HEK293 (cell line): ENCODE results near the gene TLL1.

ENCODE experiments used
- CTCF ChIA-PET: fragments of 350-600 bp; formaldehyde crosslinking; extraction: SDS; loops from one replicate; lab custom pipeline; 2021; ENCODE audit warnings: antibody characterized with exemption; lab: Yijun Ruan, JAX
- POLR2A ChIA-PET: fragments of 300-600 bp; formaldehyde crosslinking; extraction: SDS; loops from one replicate; lab custom pipeline; 2020; ENCODE audit warnings: antibody characterized with exemption, inconsistent platforms; lab: Yijun Ruan, JAX
- H3K27ac ChIP-seq: fragments of 200-500 bp; sonication (Bioruptor generic); 2 replicates; pipeline ENCODE4 v1.5.1; 2014; ENCODE audit warnings: low read depth, low read length, control low read depth, inconsistent platforms; ENCODE audit errors: extremely low read depth
- H3K36me3 ChIP-seq, 2 experiments: fragments of 200-500 bp in 1 of 2; sonication (Bioruptor generic) in 1 of 2; 1 replicate in 1 of 2; 2 replicates in 1 of 2; pipeline ENCODE4 v1.5.1; 2014 to 2017; ENCODE audit warnings: inconsistent platforms in 2 of 2, low read length in 2 of 2; ENCODE audit not compliant: control insufficient read depth in 2 of 2, insufficient read depth in 1 of 2
- H3K4me1 ChIP-seq: fragments of 200-500 bp; sonication (Bioruptor generic); 2 replicates; pipeline ENCODE4 v1.5.1; 2014; ENCODE audit warnings: mild to moderate bottlenecking, low read length, inconsistent platforms; ENCODE audit not compliant: control insufficient read depth, insufficient read depth
- H3K4me3 ChIP-seq: 2 replicates; pipeline ENCODE4 v1.5.1; 2011; ENCODE audit warnings: low read depth, mild to moderate bottlenecking, control low read depth, low read length, moderate library complexity
- H3K9me3 ChIP-seq: fragments of 200-500 bp; sonication (Bioruptor generic); 2 replicates; pipeline ENCODE4 v1.5.1; 2014; ENCODE audit warnings: low read depth, low read length, inconsistent platforms; ENCODE audit not compliant: control insufficient read depth, insufficient read depth
- GLIS1 ChIP-seq: fragments of 450-650 bp; formaldehyde crosslinking; IDR thresholded peaks from 2 replicates; pipeline ENCODE4 v1.5.1; 2016; ENCODE audit warnings: missing biosample characterization, missing genetic modification characterization
- HOXD13 ChIP-seq: sonication (generic); formaldehyde crosslinking; IDR thresholded peaks from 2 replicates; pipeline ENCODE4 v1.8.0; 2022; ENCODE audit warnings: missing genetic modification reagents, borderline replicate concordance
- KLF7 ChIP-seq: fragments of 450-650 bp; formaldehyde crosslinking; IDR thresholded peaks from 2 replicates; pipeline ENCODE4 v1.5.1; 2016; ENCODE audit warnings: missing biosample characterization, missing genetic modification characterization, borderline replicate concordance
- SP2 ChIP-seq: fragments of 450-650 bp; formaldehyde crosslinking; IDR thresholded peaks from 2 replicates; pipeline ENCODE4 v1.5.1; 2016; ENCODE audit warnings: missing biosample characterization, missing genetic modification characterization
- ZBTB10 ChIP-seq: fragments of 450-650 bp; formaldehyde crosslinking; IDR thresholded peaks from 2 replicates; pipeline ENCODE4 v1.5.1; 2016; ENCODE audit warnings: missing biosample characterization, missing genetic modification characterization
- ZBTB17 ChIP-seq: fragments of 450-650 bp; formaldehyde crosslinking; IDR thresholded peaks from 2 replicates; pipeline ENCODE4 v1.5.1; 2016; ENCODE audit warnings: missing biosample characterization, missing genetic modification characterization
- ZFP37 ChIP-seq: fragments of 450-650 bp; formaldehyde crosslinking; IDR thresholded peaks from 2 replicates; pipeline ENCODE4 v1.5.1; 2016; ENCODE audit warnings: missing biosample characterization, missing genetic modification characterization
- ZFP41 ChIP-seq: fragments of 450-650 bp; formaldehyde crosslinking; IDR thresholded peaks from 2 replicates; pipeline ENCODE4 v1.5.1; 2016; ENCODE audit warnings: missing biosample characterization, missing genetic modification characterization, borderline replicate concordance
- ZNF10 ChIP-seq: fragments of 450-650 bp; formaldehyde crosslinking; IDR thresholded peaks from 2 replicates; pipeline ENCODE4 v1.5.1; 2017; ENCODE audit warnings: missing biosample characterization, missing genetic modification characterization
- ZNF114 ChIP-seq: fragments of 450-650 bp; formaldehyde crosslinking; IDR thresholded peaks from 2 replicates; pipeline ENCODE4 v1.5.0; 2017; ENCODE audit warnings: missing biosample characterization, missing genetic modification characterization
- ZNF138 ChIP-seq: fragments of 450-650 bp; formaldehyde crosslinking; IDR thresholded peaks from 2 replicates; pipeline ENCODE4 v1.5.1; 2016; ENCODE audit warnings: missing biosample characterization, missing genetic modification characterization, borderline replicate concordance
- ZNF19 ChIP-seq: fragments of 450-650 bp; formaldehyde crosslinking; IDR thresholded peaks from 2 replicates; pipeline ENCODE4; 2016; ENCODE audit warnings: missing biosample characterization, missing genetic modification characterization, low read depth
- ZNF37A ChIP-seq: fragments of 450-650 bp; IDR thresholded peaks from 2 replicates; pipeline ENCODE4 v1.5.1; 2018; ENCODE audit warnings: missing biosample characterization, missing genetic modification characterization
- ZNF416 ChIP-seq: fragments of 450-650 bp; formaldehyde crosslinking; IDR thresholded peaks from 2 replicates; pipeline ENCODE4 v1.5.1; 2016; ENCODE audit warnings: missing biosample characterization, missing genetic modification characterization
- ZNF473 ChIP-seq: fragments of 450-650 bp; formaldehyde crosslinking; IDR thresholded peaks from 2 replicates; pipeline ENCODE4 v1.5.1; 2017; ENCODE audit warnings: missing biosample characterization, missing genetic modification characterization
- ZNF585B ChIP-seq: fragments of 450-650 bp; formaldehyde crosslinking; IDR thresholded peaks from 2 replicates; pipeline ENCODE4 v1.5.1; 2016; ENCODE audit warnings: missing biosample characterization, missing genetic modification characterization
- ZNF623 ChIP-seq: fragments of 450-650 bp; formaldehyde crosslinking; IDR thresholded peaks from 2 replicates; pipeline ENCODE4 v1.5.1; 2016; ENCODE audit warnings: missing biosample characterization, missing genetic modification characterization
- ZNF624 ChIP-seq: fragments of 450-650 bp; formaldehyde crosslinking; IDR thresholded peaks from 2 replicates; pipeline ENCODE4 v1.5.1; 2017; ENCODE audit warnings: missing biosample characterization, missing genetic modification characterization
- ZNF639 ChIP-seq: fragments of 450-650 bp; formaldehyde crosslinking; IDR thresholded peaks from 2 replicates; pipeline ENCODE4 v1.5.1; 2016; ENCODE audit warnings: missing biosample characterization, missing genetic modification characterization
- ZNF664 ChIP-seq: fragments of 450-650 bp; formaldehyde crosslinking; IDR thresholded peaks from 2 replicates; pipeline ENCODE4 v1.5.1; 2016; ENCODE audit warnings: missing biosample characterization, missing genetic modification characterization
- ZNF670 ChIP-seq: fragments of 450-650 bp; formaldehyde crosslinking; IDR thresholded peaks from 2 replicates; pipeline ENCODE4 v1.5.1; 2016; ENCODE audit warnings: missing biosample characterization, missing genetic modification characterization, low read depth
- ZNF677 ChIP-seq: fragments of 450-650 bp; IDR thresholded peaks from 2 replicates; pipeline ENCODE4 v1.5.0; 2018; ENCODE audit warnings: missing biosample characterization, mild to moderate bottlenecking, missing genetic modification characterization, moderate library complexity
- ZNF692 ChIP-seq: fragments of 450-650 bp; formaldehyde crosslinking; IDR thresholded peaks from 2 replicates; pipeline ENCODE4 v1.5.1; 2016; ENCODE audit warnings: missing biosample characterization, missing genetic modification characterization
- ZNF747 ChIP-seq: fragments of 450-650 bp; formaldehyde crosslinking; IDR thresholded peaks from 2 replicates; pipeline ENCODE4 v1.5.1; 2016; ENCODE audit warnings: missing biosample characterization, missing genetic modification characterization
- ZNF837 ChIP-seq: fragments of 450-650 bp; formaldehyde crosslinking; IDR thresholded peaks from 2 replicates; pipeline ENCODE4 v1.5.1; 2016; ENCODE audit warnings: missing biosample characterization, missing genetic modification characterization
- TF ChIP-seq, protein P1 (sequence below): fragments of 450-650 bp; formaldehyde crosslinking; optimal IDR thresholded peaks from 2 replicates; pipeline ENCODE3; 2016; ENCODE audit warnings: missing biosample characterization, mild to moderate bottlenecking, missing genetic modification characterization

TLL1 gene

DNA sequence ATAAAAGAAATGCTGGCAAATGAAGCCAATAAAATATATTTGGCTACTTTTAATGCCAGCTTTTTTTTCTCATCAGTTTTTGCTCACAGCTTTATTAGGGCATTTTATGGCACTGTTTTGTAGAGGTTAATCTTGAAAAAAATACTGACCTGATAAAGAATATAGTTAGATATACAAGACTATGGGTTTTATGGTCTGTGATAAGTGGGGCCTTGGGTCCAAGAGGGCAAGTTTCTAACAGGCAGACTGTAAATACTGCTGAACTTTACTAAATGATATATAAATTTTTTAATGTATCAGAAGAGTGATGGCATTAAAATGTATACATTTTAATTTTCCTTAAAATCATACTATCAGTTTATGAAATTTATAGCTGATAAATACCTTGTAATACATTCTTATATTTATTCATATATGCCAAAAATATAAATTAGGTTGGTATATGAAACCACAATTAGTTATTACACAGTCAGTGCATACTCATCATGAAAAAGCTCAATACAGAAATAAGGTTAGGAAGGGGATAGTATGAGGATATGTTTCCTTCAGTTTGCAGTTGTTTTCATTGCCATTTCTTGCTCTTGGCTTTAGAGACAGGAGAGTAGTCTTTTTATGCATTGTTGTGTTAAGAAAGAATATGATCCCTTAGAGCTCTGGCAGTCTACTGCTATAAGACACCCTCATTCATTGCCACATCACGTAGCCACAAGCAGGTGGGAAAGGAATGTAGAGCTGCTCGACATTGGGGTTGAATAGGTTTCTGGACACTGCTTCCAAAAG, 146.6 kb downstream of the TLL1 start (continued):
- TF ChIP-seq ZNF639 (tag by site-specific recombination): no peak
- no peak for TF ChIP-seq ZNF670
- TF ChIP-seq ZNF138 (tag by site-specific recombination): no peak
- no peak for TF ChIP-seq ZNF19
- TF ChIP-seq KLF7 (tag by site-specific recombination): no peak

DNA sequence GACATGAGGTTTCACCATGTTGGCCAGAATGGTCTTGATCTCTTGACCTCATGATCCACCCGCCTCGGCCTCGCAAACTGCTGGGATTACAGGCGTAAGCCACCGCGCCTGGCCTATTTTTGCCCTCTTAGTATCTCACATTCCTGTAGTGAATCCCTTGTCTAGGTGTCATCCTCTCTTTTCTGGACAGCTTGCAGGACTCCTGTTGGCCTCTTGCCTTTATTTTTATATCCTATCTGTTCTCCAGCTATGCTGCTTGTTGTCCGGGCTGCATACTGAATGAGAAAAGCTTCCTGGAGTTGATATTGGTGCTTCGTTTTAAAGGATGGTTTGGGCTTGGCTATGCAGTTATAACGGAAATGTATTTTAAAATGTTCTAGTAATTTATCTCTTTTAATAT, 148.6 kb downstream of the TLL1 start:
- no peak overlapping the region for H3K4me3 ChIP-seq
- H3K9me3 ChIP-seq: no peaks in the 10 kb centered on the region
- CTCF ChIA-PET: no interaction called here
- no peaks in the 10 kb centered on the region for H3K36me3 ChIP-seq
- TF ChIP-seq ZNF664 (tag by site-specific recombination) (no peak), ZFP37 (tag by site-specific recombination) (no peak), ZBTB10 (no peak), ZNF10 (tag by site-specific recombination) (no peak), ZNF623 (no peak), ZNF677 (tag by site-specific recombination) (no peak), ZBTB17 (tag by site-specific recombination) (no peak), ZNF747 (tag by site-specific recombination) (no peak), ZNF473 (tag by site-specific recombination) (no peak), ZNF37A (tag by site-specific recombination) (no peak)
- TF ChIP-seq, all 188 proteins: peak for 0
- POLR2A ChIA-PET: no interaction called here
- no peaks in the 10 kb centered on the region for H3K4me1 ChIP-seq
- H3K27ac ChIP-seq: no peak overlapping the region

DNA sequence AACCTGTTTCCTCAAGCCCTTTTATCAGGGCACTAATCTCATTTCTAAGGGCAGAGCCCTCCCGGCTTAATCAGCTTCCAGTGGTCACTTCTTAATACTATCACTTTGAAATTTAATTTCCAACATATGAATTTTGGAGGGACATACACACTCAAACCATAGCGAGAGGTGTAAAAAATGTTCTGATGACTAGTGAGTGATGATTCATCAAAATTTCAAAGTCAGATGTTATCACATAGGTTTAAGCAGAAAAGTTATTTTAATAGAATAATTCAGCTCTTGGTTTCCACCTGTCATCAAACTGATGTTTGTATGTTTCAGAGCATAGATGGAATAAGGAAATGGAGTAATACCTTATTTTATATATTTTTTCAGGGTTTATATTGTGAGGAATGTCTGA, 161.9 kb downstream of the TLL1 start:
- POLR2A ChIA-PET: no interaction called here
- H3K4me3 ChIP-seq: no peak overlapping the region
- CTCF ChIA-PET: no interaction called here
- H3K9me3 ChIP-seq: no peaks in the 10 kb centered on the region
- no peaks in the 10 kb centered on the region for H3K4me1 ChIP-seq
- no peaks in the 10 kb centered on the region for H3K36me3 ChIP-seq
- no peak overlapping the region for H3K27ac ChIP-seq
- TF ChIP-seq ZNF624 (tag by site-specific recombination) (no peak), ZNF837 (tag by site-specific recombination) (no peak), ZFP41 (no peak), GLIS1 (no peak), ZNF670 (no peak), ZNF19 (no peak), ZNF416 (tag by site-specific recombination) (no peak), SP2 (tag by site-specific recombination) (no peak), ZNF585B (tag by site-specific recombination) (no peak), KLF7 (tag by site-specific recombination) (no peak), HOXD13 (CRISPR knock-in tag) (no peak), ZNF114 (tag by site-specific recombination) (no peak), ZNF692 (tag by site-specific recombination) (no peak)
- TF ChIP-seq, protein P1, sequence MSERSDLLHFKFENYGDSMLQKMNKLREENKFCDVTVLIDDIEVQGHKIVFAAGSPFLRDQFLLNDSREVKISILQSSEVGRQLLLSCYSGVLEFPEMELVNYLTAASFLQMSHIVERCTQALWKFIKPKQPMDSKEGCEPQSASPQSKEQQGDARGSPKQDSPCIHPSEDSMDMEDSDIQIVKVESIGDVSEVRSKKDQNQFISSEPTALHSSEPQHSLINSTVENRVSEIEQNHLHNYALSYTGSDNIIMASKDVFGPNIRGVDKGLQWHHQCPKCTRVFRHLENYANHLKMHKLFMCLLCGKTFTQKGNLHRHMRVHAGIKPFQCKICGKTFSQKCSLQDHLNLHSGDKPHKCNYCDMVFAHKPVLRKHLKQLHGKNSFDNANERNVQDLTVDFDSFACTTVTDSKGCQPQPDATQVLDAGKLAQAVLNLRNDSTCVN (tag by site-specific recombination): no peak
